Heart left ventricle (tissue), 13 donors: ENCODE results near the gene TIMM22.

Experiments
- POLR2A ChIP-seq, 2 donors: fragments of 450-650 bp; IDR thresholded peaks; one replicate each; pipeline ENCODE4 v1.6.1; 2017; ENCODE audit warnings: antibody characterized with exemption in 2 of 2, mild to moderate bottlenecking in 2 of 2, moderate library complexity in 2 of 2
- TF ChIP-seq, protein P1 (sequence below), 12 donors: fragments of 200-600 bp; sonication (generic) in 4 of 12; IDR thresholded peaks; one replicate each; pipeline versions ENCODE4 v1.5.0 to v1.8.0; 2018 to 2022; ENCODE audit warnings: antibody characterized with exemption in 12 of 12, mild to moderate bottlenecking in 5 of 12
- donor health status: ischemic (EF 13 %, LVEDD 7.1; RV severe dilation, severe dysfunction).
- donor health status: DM: no; HTN: yes; CAD: no.
- donor health status: DM: no; HTN: no; CAD: no.
- donor health status: ischemic (EF 25% LVEDD 6.9; RV normal size, moderate dysfunction).
- donor health status: ischemic (EF 25% LVEDD 5.7; RV mildly dilated, moderate dysfunction).
- donor health status: ischemic (EF 35%, LVEDD 5.7; RV mildly dilated, moderate dysfunction).
- donor health status: nonischemic (EF 11% LVEDD 7.7; RV severe dilation, severe dysfunction).
- donor health status: DM: yes; HTN: yes; CAD: no.
- donor health status: PGD.
- donor health status: ischemic (EF 29% LVEDD 5.4; RV normal size, mild dysfunction).
- donor health status: nonischemic (EF 23%, LVEDD 6.1; RV moderate dilation, normal function).

DNA sequence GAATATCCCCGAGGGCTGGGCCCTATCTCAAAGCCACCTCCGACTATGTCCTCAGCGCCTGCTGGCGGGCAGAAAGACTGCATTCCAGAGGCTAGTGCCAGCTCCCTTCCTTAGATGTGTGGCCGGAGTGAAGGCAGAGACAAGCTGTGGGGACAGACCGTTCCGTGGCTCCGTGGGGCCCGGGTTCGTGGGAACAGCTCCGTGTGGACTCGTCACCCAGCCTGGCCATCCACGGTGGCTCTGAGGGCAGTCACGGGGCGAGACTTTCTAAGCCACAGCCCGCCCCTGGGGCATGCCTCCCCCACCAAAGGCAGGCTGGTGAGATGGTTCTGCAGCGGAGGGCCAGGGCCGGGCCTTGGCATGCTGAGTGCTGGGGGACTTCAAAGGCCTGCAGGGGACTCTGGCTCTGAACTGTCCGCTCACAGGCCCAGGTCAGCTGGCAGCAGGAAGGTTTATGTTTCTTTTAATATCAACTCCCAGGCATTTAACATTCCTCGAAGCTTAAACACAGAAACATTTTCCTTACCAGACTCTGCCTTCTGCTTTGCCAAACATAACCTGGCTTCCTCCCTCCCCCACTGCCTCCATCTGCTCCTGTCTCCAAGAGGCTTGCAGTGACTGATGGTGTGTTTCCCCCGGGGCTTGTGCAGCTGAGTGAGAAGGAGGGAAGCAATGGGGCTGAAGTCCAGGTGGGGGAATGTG lies 50.4 kb downstream of the TIMM22 start:
- TF ChIP-seq, protein P1, sequence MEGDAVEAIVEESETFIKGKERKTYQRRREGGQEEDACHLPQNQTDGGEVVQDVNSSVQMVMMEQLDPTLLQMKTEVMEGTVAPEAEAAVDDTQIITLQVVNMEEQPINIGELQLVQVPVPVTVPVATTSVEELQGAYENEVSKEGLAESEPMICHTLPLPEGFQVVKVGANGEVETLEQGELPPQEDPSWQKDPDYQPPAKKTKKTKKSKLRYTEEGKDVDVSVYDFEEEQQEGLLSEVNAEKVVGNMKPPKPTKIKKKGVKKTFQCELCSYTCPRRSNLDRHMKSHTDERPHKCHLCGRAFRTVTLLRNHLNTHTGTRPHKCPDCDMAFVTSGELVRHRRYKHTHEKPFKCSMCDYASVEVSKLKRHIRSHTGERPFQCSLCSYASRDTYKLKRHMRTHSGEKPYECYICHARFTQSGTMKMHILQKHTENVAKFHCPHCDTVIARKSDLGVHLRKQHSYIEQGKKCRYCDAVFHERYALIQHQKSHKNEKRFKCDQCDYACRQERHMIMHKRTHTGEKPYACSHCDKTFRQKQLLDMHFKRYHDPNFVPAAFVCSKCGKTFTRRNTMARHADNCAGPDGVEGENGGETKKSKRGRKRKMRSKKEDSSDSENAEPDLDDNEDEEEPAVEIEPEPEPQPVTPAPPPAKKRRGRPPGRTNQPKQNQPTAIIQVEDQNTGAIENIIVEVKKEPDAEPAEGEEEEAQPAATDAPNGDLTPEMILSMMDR (IDR thresholded peaks at IDR 0.05), result peak in 7 of 12 donors; percentile 9 to 37 (median 22)
- TF ChIP-seq POLR2A (IDR thresholded peaks at IDR 0.05), result no peak
